Endothelial cell of umbilical vein (primary cell): ENCODE measurements around the gene TMEM131.
"Not testable (repeated sequence)": the region's sequence is repeated elsewhere in the genome, so short reads cannot be mapped to it uniquely, and the experiment has no call there.

Source experiments
- CTCF ChIP-seq, 2 donors: IDR thresholded peaks; 1 replicate in 1 of 2; 2 replicates in 1 of 2; pipeline ENCODE4 v1.5.1; 2011; ENCODE audit warnings: low read length in 2 of 2, mild to moderate bottlenecking in 2 of 2, moderate library complexity in 2 of 2, control low read depth in 1 of 2, inconsistent platforms in 1 of 2, low read depth in 1 of 2; ENCODE audit not compliant: insufficient read depth in 1 of 2; ENCODE audit errors: extremely low read depth in 1 of 2
- EZH2 ChIP-seq: IDR thresholded peaks from 2 replicates; pipeline ENCODE4 v1.6.1; 2012; ENCODE audit warnings: borderline replicate concordance, low read depth, mild to moderate bottlenecking, moderate library complexity, low read length, inconsistent platforms; ENCODE audit not compliant: severe bottlenecking
- FOS ChIP-seq: IDR thresholded peaks from 2 replicates; pipeline ENCODE4 v1.6.1; 2011; ENCODE audit warnings: mild to moderate bottlenecking, low read length, moderate library complexity, borderline replicate concordance; ENCODE audit not compliant: insufficient read depth
- POLR2A ChIP-seq: IDR thresholded peaks from 2 replicates; pipeline ENCODE4 v1.6.1; 2012; ENCODE audit warnings: low read depth, mild to moderate bottlenecking, control low read depth, low read length
- POLR2AphosphoS5 ChIP-seq: IDR thresholded peaks from 2 replicates; pipeline ENCODE4 v1.6.1; 2012; ENCODE audit warnings: low read depth, mild to moderate bottlenecking, control low read depth, low read length, moderate library complexity; ENCODE audit not compliant: insufficient read depth

GRCh38 chr2:97846716-97847115, 149.0 kb downstream of the TMEM131 start:
- not testable (repeated sequence) for TF ChIP-seq POLR2A; POLR2AphosphoS5; CTCF (IDR thresholded peaks at IDR 0.05; ENCODE audit: extremely low read depth in 1 of 2, insufficient read depth in 1 of 2, low read depth in 1 of 2, low read length in 2 of 2); EZH2; FOS
